Measurements from ENCODE around the gene HOXA1.

- TF ChIP-seq CTCF (IDR thresholded peaks at IDR 0.05; ENCODE audit: borderline replicate concordance, extremely low read depth, low read length, poor library complexity, severe bottlenecking) = no peak
- no peak for TF ChIP-seq EZH2 (IDR thresholded peaks at IDR 0.05; ENCODE audit: borderline replicate concordance, low read depth, low read length, severe bottlenecking)
These were observed 49.5 kb upstream of the HOXA1 start for GRCh38 chr7:27145165-27145913.

Data from DND-41 (cell line).